ENCODE measurements around the gene OR51I2.

Gene OR51I2

DNA sequence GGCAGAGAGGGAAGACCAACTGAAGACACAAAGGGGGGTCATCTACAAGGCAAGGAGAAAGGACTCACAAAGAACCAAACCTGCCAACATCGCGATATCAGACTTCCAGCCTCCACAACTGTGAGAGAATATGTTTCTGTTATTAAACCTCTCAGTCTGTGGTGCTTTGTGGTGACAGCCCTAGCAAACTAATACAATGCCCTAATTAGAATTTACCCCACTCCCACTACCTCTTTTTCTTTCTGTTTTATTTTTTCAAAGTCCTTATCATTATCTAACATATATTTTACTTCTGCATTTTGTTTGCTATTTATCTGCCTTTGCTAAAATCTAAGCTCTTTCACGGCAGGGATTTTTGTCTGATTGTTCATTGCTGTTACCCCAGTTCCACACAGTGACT is 36.9 kb downstream of the OR51I2 start:
- no peak overlapping the region for H3K27ac ChIP-seq
- no peak for DNase-seq (ENCODE audit: low spot score)
- TF ChIP-seq, protein P1, sequence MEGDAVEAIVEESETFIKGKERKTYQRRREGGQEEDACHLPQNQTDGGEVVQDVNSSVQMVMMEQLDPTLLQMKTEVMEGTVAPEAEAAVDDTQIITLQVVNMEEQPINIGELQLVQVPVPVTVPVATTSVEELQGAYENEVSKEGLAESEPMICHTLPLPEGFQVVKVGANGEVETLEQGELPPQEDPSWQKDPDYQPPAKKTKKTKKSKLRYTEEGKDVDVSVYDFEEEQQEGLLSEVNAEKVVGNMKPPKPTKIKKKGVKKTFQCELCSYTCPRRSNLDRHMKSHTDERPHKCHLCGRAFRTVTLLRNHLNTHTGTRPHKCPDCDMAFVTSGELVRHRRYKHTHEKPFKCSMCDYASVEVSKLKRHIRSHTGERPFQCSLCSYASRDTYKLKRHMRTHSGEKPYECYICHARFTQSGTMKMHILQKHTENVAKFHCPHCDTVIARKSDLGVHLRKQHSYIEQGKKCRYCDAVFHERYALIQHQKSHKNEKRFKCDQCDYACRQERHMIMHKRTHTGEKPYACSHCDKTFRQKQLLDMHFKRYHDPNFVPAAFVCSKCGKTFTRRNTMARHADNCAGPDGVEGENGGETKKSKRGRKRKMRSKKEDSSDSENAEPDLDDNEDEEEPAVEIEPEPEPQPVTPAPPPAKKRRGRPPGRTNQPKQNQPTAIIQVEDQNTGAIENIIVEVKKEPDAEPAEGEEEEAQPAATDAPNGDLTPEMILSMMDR (conservative IDR thresholded peaks at IDR 0.05; ENCODE audit: low read depth) = no peak
- ChIA-PET CTCF (no interaction called here), POLR2A (ENCODE audit: low non-redundant PET) (no interaction called here)

DNA sequence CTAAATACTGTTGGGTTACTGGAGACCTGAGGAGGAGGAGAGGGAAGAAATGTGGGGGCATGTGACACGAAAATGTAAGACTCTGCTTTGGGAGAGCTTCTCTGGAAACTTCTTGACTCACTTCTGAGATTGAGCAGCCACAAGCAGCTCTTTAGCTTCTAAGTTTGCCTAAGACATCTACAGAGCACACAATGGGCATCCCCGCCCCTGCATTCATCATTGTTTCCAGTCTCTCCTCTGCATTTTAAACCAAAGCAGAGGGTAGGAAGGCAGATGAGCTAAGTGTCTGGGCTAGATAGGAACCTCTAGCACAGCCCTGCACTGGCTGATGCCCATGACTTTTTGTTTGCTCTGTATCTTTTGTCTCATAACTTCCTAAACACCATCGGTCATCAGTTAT is 37.3 kb downstream of the OR51I2 start:
- TF ChIP-seq, protein P1 (conservative IDR thresholded peaks at IDR 0.05; ENCODE audit: low read depth) = no peak
- ChIA-PET POLR2A (ENCODE audit: low non-redundant PET) (no interaction called here), CTCF (no interaction called here)
- no peak for DNase-seq (ENCODE audit: low spot score)
- H3K27ac ChIP-seq = no peak overlapping the region

DNA sequence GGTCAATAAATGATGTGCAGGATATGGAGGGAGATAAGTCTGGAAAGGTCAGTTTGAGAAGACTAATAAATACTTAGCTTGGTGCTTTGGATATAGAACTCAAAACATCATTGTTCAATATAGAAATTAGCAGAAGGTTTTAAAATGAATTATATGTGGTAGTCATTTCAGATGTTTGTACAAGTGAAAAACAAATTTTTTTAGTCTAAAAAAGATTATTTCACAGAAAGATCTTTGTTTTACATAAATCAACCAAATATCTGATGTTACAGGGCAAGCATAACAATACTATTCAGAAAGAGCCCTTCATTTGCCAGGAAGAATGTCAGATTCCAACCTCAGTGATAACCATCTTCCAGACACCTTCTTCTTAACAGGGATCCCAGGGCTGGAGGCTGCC is 39.3 kb downstream of the OR51I2 start, which contains the start of gene OR52D1:
OR52D1 (plus strand) TSS at position 301 of the 400 bp plus-strand sequence; CDS start at position 323, 22 bp downstream.
- no peak within 1 kb of the TSS for H3K27ac ChIP-seq
- CTCF ChIA-PET = no interaction called here
- no peak for DNase-seq (ENCODE audit: low spot score)
- POLR2A ChIA-PET (ENCODE audit: low non-redundant PET) = no interaction called here
- TF ChIP-seq, protein P1 (conservative IDR thresholded peaks at IDR 0.05; ENCODE audit: low read depth) = no peak

DNA sequence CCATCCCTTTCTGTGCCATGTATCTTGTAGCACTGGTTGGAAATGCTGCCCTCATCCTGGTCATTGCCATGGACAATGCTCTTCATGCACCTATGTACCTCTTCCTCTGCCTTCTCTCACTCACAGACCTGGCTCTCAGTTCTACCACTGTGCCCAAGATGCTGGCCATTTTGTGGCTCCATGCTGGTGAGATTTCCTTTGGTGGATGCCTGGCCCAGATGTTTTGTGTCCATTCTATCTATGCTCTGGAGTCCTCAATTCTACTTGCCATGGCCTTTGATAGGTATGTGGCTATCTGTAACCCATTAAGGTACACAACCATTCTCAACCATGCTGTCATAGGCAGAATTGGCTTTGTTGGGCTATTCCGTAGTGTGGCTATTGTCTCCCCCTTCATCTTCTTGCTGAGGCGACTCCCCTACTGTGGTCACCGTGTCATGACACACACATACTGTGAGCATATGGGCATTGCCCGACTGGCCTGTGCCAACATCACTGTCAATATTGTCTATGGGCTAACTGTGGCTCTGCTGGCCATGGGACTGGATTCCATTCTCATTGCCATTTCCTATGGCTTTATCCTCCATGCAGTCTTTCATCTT is 39.8 kb downstream of the OR51I2 start:
- CTCF ChIA-PET = no interaction called here
- TF ChIP-seq, protein P1 (conservative IDR thresholded peaks at IDR 0.05; ENCODE audit: low read depth) = no peak
- no peak overlapping the region for H3K27ac ChIP-seq
- no peak for DNase-seq (ENCODE audit: low spot score)
- POLR2A ChIA-PET (ENCODE audit: low non-redundant PET) = no interaction called here

DNA sequence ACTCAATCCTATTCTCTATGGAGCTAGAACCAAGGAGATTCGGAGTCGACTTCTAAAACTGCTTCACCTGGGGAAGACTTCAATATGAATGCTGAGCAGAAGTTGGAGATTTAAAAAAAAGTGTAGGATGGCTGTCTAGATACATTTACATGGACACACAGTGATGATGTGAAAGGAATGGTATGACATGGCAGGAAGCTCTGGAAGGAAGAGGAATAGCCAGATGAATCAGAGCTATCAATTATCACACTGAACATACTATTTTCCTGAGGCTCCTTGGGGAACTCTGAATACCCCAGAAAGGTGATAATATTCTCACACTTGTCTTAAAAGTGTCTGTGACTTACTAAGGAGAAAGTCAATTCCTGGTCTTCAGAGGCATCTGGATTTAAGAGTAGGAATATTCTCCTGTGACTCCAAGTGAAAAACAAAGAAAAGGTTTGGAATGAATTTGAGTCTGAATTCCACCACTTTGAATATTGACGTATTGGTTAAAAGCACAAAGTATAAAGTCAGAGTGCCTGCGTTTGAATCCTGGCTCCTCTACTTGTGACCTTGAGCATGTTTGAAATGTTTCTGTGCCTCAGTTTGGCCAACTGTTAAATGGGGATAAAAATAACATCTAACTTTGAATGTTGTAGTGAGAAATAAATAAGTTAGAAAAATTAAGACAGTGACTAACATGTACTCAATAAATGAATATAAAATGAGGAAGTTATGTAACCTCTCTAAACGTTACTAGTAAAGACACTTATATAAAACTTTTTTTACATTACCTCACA is 40.6 kb downstream of the OR51I2 start:
- ChIA-PET POLR2A (ENCODE audit: low non-redundant PET) (no interaction called here), CTCF (no interaction called here)
- TF ChIP-seq, protein P1 (conservative IDR thresholded peaks at IDR 0.05; ENCODE audit: low read depth) = no peak
- DNase-seq (ENCODE audit: low spot score) = no peak
- no peak overlapping the region for H3K27ac ChIP-seq

DNA sequence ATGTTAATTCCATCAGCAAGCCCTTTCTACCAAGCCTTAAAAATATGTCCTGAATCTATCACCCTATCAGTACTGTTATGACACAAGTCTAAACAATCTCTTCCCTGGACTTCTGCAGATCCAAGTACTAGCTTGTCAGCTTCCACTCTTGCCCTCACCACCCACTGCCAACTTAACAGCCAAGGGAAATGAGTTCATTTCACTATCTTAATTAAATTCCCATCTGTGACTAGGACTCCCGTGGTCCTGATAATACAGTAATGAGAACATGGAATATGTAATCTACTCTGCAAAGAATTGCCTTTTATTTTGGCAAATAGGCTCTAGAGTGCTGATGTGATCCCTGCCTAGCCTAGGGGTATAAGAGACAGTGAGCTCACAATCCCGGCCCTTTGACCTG is 50.5 kb downstream of the OR51I2 start:
- no peak overlapping the region for H3K27ac ChIP-seq
- TF ChIP-seq, protein P1 (conservative IDR thresholded peaks at IDR 0.05; ENCODE audit: low read depth) = no peak
- CTCF ChIA-PET = no interaction called here
- no peak for DNase-seq (ENCODE audit: low spot score)
- POLR2A ChIA-PET (ENCODE audit: low non-redundant PET) = no interaction called here
